C4-2B (cell line): ENCODE measurements around the gene RPS21.

ENCODE experiments used
- ZFX ChIP-seq: fragments of 450-650 bp; IDR thresholded peaks from 2 replicates; pipeline ENCODE4 v1.6.1; 2017
- TF ChIP-seq, protein P1 (sequence below): fragments of 450-650 bp; conservative IDR thresholded peaks from 2 replicates; pipeline ENCODE4 v1.5.1; 2017; ENCODE audit warnings: mild to moderate bottlenecking

- TF ChIP-seq, protein P1, sequence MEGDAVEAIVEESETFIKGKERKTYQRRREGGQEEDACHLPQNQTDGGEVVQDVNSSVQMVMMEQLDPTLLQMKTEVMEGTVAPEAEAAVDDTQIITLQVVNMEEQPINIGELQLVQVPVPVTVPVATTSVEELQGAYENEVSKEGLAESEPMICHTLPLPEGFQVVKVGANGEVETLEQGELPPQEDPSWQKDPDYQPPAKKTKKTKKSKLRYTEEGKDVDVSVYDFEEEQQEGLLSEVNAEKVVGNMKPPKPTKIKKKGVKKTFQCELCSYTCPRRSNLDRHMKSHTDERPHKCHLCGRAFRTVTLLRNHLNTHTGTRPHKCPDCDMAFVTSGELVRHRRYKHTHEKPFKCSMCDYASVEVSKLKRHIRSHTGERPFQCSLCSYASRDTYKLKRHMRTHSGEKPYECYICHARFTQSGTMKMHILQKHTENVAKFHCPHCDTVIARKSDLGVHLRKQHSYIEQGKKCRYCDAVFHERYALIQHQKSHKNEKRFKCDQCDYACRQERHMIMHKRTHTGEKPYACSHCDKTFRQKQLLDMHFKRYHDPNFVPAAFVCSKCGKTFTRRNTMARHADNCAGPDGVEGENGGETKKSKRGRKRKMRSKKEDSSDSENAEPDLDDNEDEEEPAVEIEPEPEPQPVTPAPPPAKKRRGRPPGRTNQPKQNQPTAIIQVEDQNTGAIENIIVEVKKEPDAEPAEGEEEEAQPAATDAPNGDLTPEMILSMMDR, result no peak
- TF ChIP-seq ZFX, result no peak
These were observed 40.5 kb downstream of the RPS21 start, which contains the start of gene RBBP8NL for GRCh38 chr20:62427172-62428001.
